ENCODE results near the gene RPS17. TPM values are rescaled to one million over a fixed set of nuclear protein-coding genes. Genes with fewer than 3 reads are reported as not detected.
A peak's percentile ranks its signal among the peaks of the same experiment; 100 is the strongest.
"Not testable (repeated sequence)": the region's sequence is repeated elsewhere in the genome, so short reads cannot be mapped to it uniquely, and the experiment has no call there.

The RPS17 gene
- total RNA-seq, 2 experiments from 2014 or later: 1,491 to 1,514 TPM

DNA sequence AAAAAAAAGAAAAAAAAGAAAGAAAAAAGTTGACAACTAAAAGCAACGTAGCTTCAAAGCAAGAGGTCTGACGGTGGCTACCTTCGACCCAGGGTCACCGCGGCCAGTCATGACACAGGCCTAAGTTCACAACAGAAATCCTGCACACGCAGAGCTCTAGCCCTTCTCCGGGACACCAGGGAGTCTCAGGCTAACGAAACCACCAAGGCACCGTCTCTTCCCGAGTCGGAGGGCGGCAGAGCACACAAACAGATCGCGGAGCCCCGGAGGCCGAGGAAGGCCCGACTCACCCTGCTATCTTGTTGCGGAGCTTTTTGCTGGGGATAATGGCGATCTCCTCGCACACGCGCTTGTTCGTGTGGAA is 584 bp downstream of the RPS17 start:
- no peaks in the 10 kb centered on the region for H3K9me3 Mint-ChIP-seq
- DNase-seq (no peak), ATAC-seq (ENCODE audit: low read depth) (peak; percentile 1)
- H3K36me3 Mint-ChIP-seq: peaks cover 32% of the 10 kb centered on the region
- H3K27ac Mint-ChIP-seq: peak overlapping the region; percentile 97
- peak overlapping the region; percentile 96 for H3K4me3 Mint-ChIP-seq
- peaks cover 28% of the 10 kb centered on the region for H3K4me1 Mint-ChIP-seq
- no peaks in the 10 kb centered on the region for H3K27me3 Mint-ChIP-seq
- POLR2A ChIA-PET: interaction anchor here (0.8 to 3.4 kb wide), 11 partner anchors 8 to 528 kb away, joined by 3 to 31 read pairs (median 4); partner anchors contain the start of genes C15orf40, RAMAC and WHAMM

- H3K9me3 Mint-ChIP-seq: no peaks in the 10 kb centered on the region
- H3K4me1 Mint-ChIP-seq: peaks cover 28% of the 10 kb centered on the region
- DNase-seq: no peak
- no peak for ATAC-seq (ENCODE audit: low read depth)
- peaks cover 36% of the 10 kb centered on the region for H3K36me3 Mint-ChIP-seq
- H3K27me3 Mint-ChIP-seq: no peaks in the 10 kb centered on the region
- H3K4me3 Mint-ChIP-seq: peak overlapping the region; percentile 96
- POLR2A ChIA-PET: interaction anchor here (0.8 to 3.4 kb wide), 7 partner anchors 8 to 528 kb away, joined by 3 to 31 read pairs (median 14); partner anchors contain the start of genes RAMAC and WHAMM
- peak overlapping the region; percentile 97 for H3K27ac Mint-ChIP-seq
These were observed 1.1 kb downstream of the RPS17 start for GRCh38 chr15:82538961-82539690.

GRCh38 chr15:82537351-82537908 is 2.8 kb downstream of the RPS17 start:
- Mint-ChIP-seq H3K9me3 (no peaks in the 10 kb centered on the region), H3K36me3 (peaks cover 40% of the 10 kb centered on the region), H3K27me3 (no peaks in the 10 kb centered on the region), H3K4me1 (peaks cover 23% of the 10 kb centered on the region), H3K4me3 (peak overlapping the region; percentile 46), H3K27ac (peak overlapping the region; percentile 34)
- ATAC-seq (ENCODE audit: low read depth) (no peak), DNase-seq (no peak)
- POLR2A ChIA-PET: no interaction called here

- Mint-ChIP-seq H3K4me3 (no peak overlapping the region), H3K27ac (peak overlapping the region; percentile 40), H3K27me3 (no peaks in the 10 kb centered on the region), H3K9me3 (no peaks in the 10 kb centered on the region), H3K36me3 (peaks cover 40% of the 10 kb centered on the region), H3K4me1 (peaks cover 23% of the 10 kb centered on the region)
- DNase-seq (no peak), ATAC-seq (ENCODE audit: low read depth) (no peak)
- POLR2A ChIA-PET: no interaction called here
These were observed 3.6 kb downstream of the RPS17 start for GRCh38 chr15:82536409-82537350.

- no peak for ATAC-seq (ENCODE audit: low read depth)
- DNase-seq: no peak
- H3K36me3 Mint-ChIP-seq: peaks cover 41% of the 10 kb centered on the region
- no peaks in the 10 kb centered on the region for H3K9me3 Mint-ChIP-seq
- H3K27ac Mint-ChIP-seq: peak overlapping the region; percentile 40
- POLR2A ChIA-PET: no interaction called here
- H3K4me3 Mint-ChIP-seq: no peak overlapping the region
- peaks cover 24% of the 10 kb centered on the region for H3K4me1 Mint-ChIP-seq
- H3K27me3 Mint-ChIP-seq: no peaks in the 10 kb centered on the region
These were observed 4.5 kb downstream of the RPS17 start for GRCh38 chr15:82535566-82536408.

- H3K27me3 Mint-ChIP-seq; H3K4me3 Mint-ChIP-seq; H3K27ac Mint-ChIP-seq; DNase-seq; ATAC-seq (ENCODE audit: low read depth); POLR2A ChIA-PET; H3K9me3 Mint-ChIP-seq: not testable (repeated sequence)
- peaks cover 29% of the 10 kb centered on the region for H3K4me1 Mint-ChIP-seq
- peaks cover 41% of the 10 kb centered on the region for H3K36me3 Mint-ChIP-seq
These were observed 5.1 kb downstream of the RPS17 start for GRCh38 chr15:82535151-82535550.

- H3K27ac Mint-ChIP-seq; H3K4me3 Mint-ChIP-seq; POLR2A ChIA-PET; ATAC-seq (ENCODE audit: low read depth); DNase-seq; H3K9me3 Mint-ChIP-seq; H3K27me3 Mint-ChIP-seq: not testable (repeated sequence)
- peaks cover 29% of the 10 kb centered on the region for H3K4me1 Mint-ChIP-seq
- H3K36me3 Mint-ChIP-seq: peaks cover 39% of the 10 kb centered on the region
These were observed 5.8 kb downstream of the RPS17 start for GRCh38 chr15:82534457-82534861.

- ATAC-seq (ENCODE audit: low read depth): no peak
- no peaks in the 10 kb centered on the region for H3K27me3 Mint-ChIP-seq
- H3K4me3 Mint-ChIP-seq: no peak overlapping the region
- no peak for DNase-seq
- peaks cover 33% of the 10 kb centered on the region for H3K36me3 Mint-ChIP-seq
- H3K9me3 Mint-ChIP-seq: no peaks in the 10 kb centered on the region
- POLR2A ChIA-PET: no interaction called here
- no peak overlapping the region for H3K27ac Mint-ChIP-seq
- H3K4me1 Mint-ChIP-seq: peaks cover 25% of the 10 kb centered on the region
These were observed 6.5 kb downstream of the RPS17 start for GRCh38 chr15:82533801-82534200.

DNA sequence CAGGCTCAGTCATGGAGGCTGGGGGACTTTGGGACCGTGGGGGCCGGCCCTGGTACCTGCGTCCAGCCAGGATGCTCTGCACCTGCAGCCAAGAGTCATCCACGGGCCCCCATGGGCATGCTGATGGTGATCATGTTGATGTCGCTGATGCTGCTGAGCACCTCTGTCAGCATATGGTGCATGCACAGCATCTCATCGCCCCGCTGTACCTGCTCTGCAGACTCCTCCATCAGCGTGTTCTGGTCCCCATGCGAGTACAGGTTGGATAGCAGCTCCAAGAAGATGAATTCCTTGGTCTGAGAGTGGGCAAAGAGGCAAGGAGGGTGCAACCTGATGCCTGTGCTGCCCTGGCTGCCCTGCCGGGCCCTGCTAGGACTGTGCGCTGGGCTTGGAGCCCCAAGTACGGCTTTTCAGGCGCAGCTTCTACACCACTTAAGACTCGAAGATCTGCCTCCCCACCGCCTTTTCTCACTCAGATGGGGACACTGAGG is 7.2 kb downstream of the RPS17 start:
- DNase-seq (no peak), ATAC-seq (ENCODE audit: low read depth) (no peak)
- no peak overlapping the region for H3K27ac Mint-ChIP-seq
- no peaks in the 10 kb centered on the region for H3K27me3 Mint-ChIP-seq
- H3K4me1 Mint-ChIP-seq: peaks cover 23% of the 10 kb centered on the region
- POLR2A ChIA-PET: no interaction called here
- H3K4me3 Mint-ChIP-seq: no peak overlapping the region
- H3K36me3 Mint-ChIP-seq: peaks cover 31% of the 10 kb centered on the region
- H3K9me3 Mint-ChIP-seq: no peaks in the 10 kb centered on the region

DNA sequence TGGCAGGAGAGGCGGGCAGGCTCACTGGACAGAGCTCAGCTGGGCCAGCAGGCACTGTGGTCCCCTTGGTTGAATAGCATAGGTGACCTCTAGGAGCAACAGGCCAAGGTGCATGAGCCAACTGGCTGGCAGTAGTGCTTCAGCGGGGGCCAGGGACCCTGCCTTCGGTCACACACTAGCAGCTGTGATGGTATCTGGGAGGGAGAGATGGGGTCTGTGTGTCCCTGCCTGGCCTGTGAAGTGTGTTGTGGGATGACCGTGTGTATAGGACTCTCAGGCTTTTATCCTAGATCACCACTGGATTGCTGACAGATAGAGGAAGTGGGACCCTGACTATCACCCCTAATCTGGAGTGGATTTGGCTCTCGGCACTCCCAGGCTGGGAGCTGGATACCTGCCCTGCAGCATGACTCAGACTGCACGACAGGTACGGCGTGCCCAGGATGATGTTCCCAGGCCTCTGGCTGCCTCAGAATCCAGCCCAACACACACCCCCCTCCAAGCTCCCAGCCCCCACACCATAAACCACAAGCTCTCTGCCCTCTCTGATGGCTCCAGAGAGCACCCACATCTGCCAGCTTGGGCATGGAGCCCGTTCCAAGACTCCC is 7.8 kb downstream of the RPS17 start:
- H3K4me3 Mint-ChIP-seq: no peak overlapping the region
- DNase-seq (no peak), ATAC-seq (ENCODE audit: low read depth) (no peak)
- peaks cover 18% of the 10 kb centered on the region for H3K4me1 Mint-ChIP-seq
- H3K9me3 Mint-ChIP-seq: no peaks in the 10 kb centered on the region
- H3K36me3 Mint-ChIP-seq: peaks cover 28% of the 10 kb centered on the region
- POLR2A ChIA-PET: interaction anchor here (0.6 to 2.6 kb wide), 2 partner anchors 8 to 11 kb away, joined by 7 to 31 read pairs; partner anchors contain the start of gene RPS17
- no peak overlapping the region for H3K27ac Mint-ChIP-seq
- H3K27me3 Mint-ChIP-seq: no peaks in the 10 kb centered on the region

GRCh38 chr15:82531496-82532382 is 8.5 kb downstream of the RPS17 start:
- no peak for ATAC-seq (ENCODE audit: low read depth)
- POLR2A ChIA-PET: interaction anchor here (0.6 to 2.6 kb wide), 2 partner anchors 9 to 11 kb away, joined by 7 to 31 read pairs; partner anchors contain the start of gene RPS17
- DNase-seq: no peak
- H3K4me1 Mint-ChIP-seq: peaks cover 14% of the 10 kb centered on the region
- no peaks in the 10 kb centered on the region for H3K27me3 Mint-ChIP-seq
- peaks cover 23% of the 10 kb centered on the region for H3K36me3 Mint-ChIP-seq
- H3K27ac Mint-ChIP-seq: peak overlapping the region; percentile 70
- no peaks in the 10 kb centered on the region for H3K9me3 Mint-ChIP-seq
- H3K4me3 Mint-ChIP-seq: no peak overlapping the region

Measured in activated naive CD8-positive, alpha-beta T cell treated with anti-CD3 and anti-CD28 coated beads, Interleukin-2, amount 10 ng/mL, durations not matched to agents 7 days and 5 days (primary cell).